ENCODE results near the gene MRPL41.
"Not testable (repeated sequence)": the region's sequence is repeated elsewhere in the genome, so short reads cannot be mapped to it uniquely, and the experiment has no call there.

Gene MRPL41

GRCh38 chr9:137522746-137523455 lies 28.8 kb upstream of the MRPL41 start:
- DNase-seq, result no peak

GRCh38 chr9:137524161-137524980 lies 27.3 kb upstream of the MRPL41 start:
- no peak for DNase-seq

- no peak for DNase-seq
Measured at GRCh38 chr9:137524981-137525317, 26.7 kb upstream of the MRPL41 start.

GRCh38 chr9:137530331-137530730 lies 21.3 kb upstream of the MRPL41 start:
- no peak for DNase-seq

GRCh38 chr9:137531099-137531765 lies 20.4 kb upstream of the MRPL41 start:
- DNase-seq, result no peak

- not testable (repeated sequence) for DNase-seq
Measured at GRCh38 chr9:137532891-137533468, 18.7 kb upstream of the MRPL41 start.

- no peak for DNase-seq
Measured at GRCh38 chr9:137534256-137535119, 17.2 kb upstream of the MRPL41 start.

GRCh38 chr9:137535120-137535428 lies 16.6 kb upstream of the MRPL41 start:
- no peak for DNase-seq

- DNase-seq, result not testable (repeated sequence)
Measured at GRCh38 chr9:137536594-137537131, 15.0 kb upstream of the MRPL41 start.

GRCh38 chr9:137538058-137538457 lies 13.6 kb upstream of the MRPL41 start:
- DNase-seq, result no peak

- DNase-seq, result no peak
Measured at GRCh38 chr9:137540536-137540935, 11.1 kb upstream of the MRPL41 start.

GRCh38 chr9:137542486-137542885 lies 9.2 kb upstream of the MRPL41 start:
- DNase-seq, result no peak

- DNase-seq, result no peak
Measured at GRCh38 chr9:137543237-137543963, 8.3 kb upstream of the MRPL41 start.

GRCh38 chr9:137544176-137544760 lies 7.4 kb upstream of the MRPL41 start:
- DNase-seq, result no peak

- DNase-seq, result no peak
Measured at GRCh38 chr9:137545123-137545522, 6.6 kb upstream of the MRPL41 start.

GRCh38 chr9:137547687-137548543 lies 3.8 kb upstream of the MRPL41 start:
- DNase-seq, result no peak

GRCh38 chr9:137550231-137550621 lies 1.5 kb upstream of the MRPL41 start, which contains the start of gene PNPLA7:
Gene PNPLA7 (minus strand): TSS chr9:137550402. CDS start chr9:137550197, 205 bp downstream.
- DNase-seq, result peak; percentile 42

- DNase-seq, result not testable (repeated sequence)
Measured at GRCh38 chr9:137550958-137551263, 768 bp upstream of the MRPL41 start.

GRCh38 chr9:137552022-137552768 lies 516 bp downstream of the MRPL41 start:
- DNase-seq, result peak; percentile 16

- DNase-seq, result not testable (repeated sequence)
Measured at GRCh38 chr9:137553654-137554053, 2.0 kb downstream of the MRPL41 start.
